ENCODE results near the gene MAP3K14. TPM values are rescaled to one million over a fixed set of nuclear protein-coding genes. Genes with fewer than 3 reads are reported as not detected.

MAP3K14 gene
- polyA plus RNA-seq, 1 of the 3 experiments (the other 2 are of a cell fraction): 11.9 TPM

GRCh38 chr17:45261577-45262515 lies 55.0 kb downstream of the MAP3K14 start, which contains the start of gene SPATA32:
Gene SPATA32, minus strand, starts transcription at chr17:45262094. Its CDS starts 78 bp downstream, at chr17:45262016.
- H3K4me1 ChIP-seq (ENCODE audit: control insufficient read depth in 1 of 2, insufficient read depth in 2 of 2, low read depth in 1 of 2, low read length in 1 of 2): peaks cover 0 to 9% of the 10 kb centered on the region in 2 experiments; a peak in 3 of 4 replicates
- H3K79me2 ChIP-seq (ENCODE audit: insufficient read depth): no peaks in the 10 kb centered on the region
- no peaks in the 10 kb centered on the region for H3K9me2 ChIP-seq
- H3K9ac ChIP-seq: no peak within 1 kb of the TSS
- no peaks in the 10 kb centered on the region for H3K9me3 ChIP-seq
- peaks cover 24 to 32% of the 10 kb centered on the region in 2 experiments for H3K36me3 ChIP-seq (replicated peaks in 1 of 2; ENCODE audit: control insufficient read depth in 1 of 2, insufficient read depth in 2 of 2, low read length in 1 of 2)
- H3F3A ChIP-seq (replicated peaks; ENCODE audit: insufficient read depth): peaks cover 41% of the 10 kb centered on the region
- H2AFZ ChIP-seq (ENCODE audit: low read depth): no peak within 1 kb of the TSS
- 75% methylated on average over 49 of the region's 68 CpGs for WGBS (ENCODE audit: low lambda C conversion rate)
- peak; percentile 71 for DNase-seq
- H3K4me2 ChIP-seq: no peak within 1 kb of the TSS
- ChIA-PET POLR2A (no interaction called here), CTCF (interaction anchor here (1.1 to 3.0 kb wide), 3 partner anchors 15 to 124 kb away, joined by 6 to 13 read pairs (median 8); no protein-coding TSS in a partner anchor)
- TF ChIP-seq NRF1 (IDR thresholded peaks at IDR 0.05; ENCODE audit: low read depth, low read length): 0 out of 2 replicates have a peak, but pooled peaks have one; percentile 24
- no peak for TF ChIP-seq POLR2AphosphoS5 (IDR thresholded peaks at IDR 0.05; ENCODE audit: low read depth, low read length)
- H3K27me3 ChIP-seq (ENCODE audit: insufficient read depth): no peaks in the 10 kb centered on the region
- no peak within 1 kb of the TSS; a peak in 1 of 4 replicates for H3K27ac ChIP-seq (ENCODE audit: low read depth in 2 of 2, low read length in 1 of 2)
- H4K20me1 ChIP-seq (ENCODE audit: insufficient read depth): peaks cover 36% of the 10 kb centered on the region
- peak within 1 kb of the TSS in 1 of 2 experiments; percentile 16; a peak in 1 of 4 replicates for H3K4me3 ChIP-seq (ENCODE audit: low read depth in 2 of 2, low read length in 1 of 2)

DNA sequence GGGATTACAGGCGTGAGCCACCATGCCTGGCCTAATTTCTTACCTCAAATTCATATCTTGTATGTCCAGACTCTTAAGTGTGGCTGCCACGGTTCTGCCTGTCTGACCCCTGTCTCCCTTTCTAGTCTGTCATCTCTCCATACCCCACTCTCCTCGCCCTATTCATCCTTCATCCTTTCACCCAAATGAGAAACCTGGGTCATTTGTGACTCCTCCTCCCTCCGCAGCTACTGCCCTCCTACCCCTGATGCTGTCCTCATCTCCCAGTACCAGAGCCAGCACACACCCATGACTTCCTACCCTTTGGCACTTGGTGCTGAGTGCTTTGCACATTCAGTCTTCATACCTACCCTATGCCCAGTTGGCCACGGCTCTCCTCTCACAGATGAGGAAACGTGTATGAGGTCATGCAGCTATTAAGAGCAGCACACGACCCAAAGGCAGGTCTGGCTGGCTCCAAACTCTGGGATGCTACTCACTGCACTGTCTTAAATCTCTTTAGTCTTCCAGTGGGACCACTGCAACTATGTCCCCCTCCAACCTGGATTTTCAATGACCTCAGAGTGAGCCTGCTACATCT lies 56.5 kb downstream of the MAP3K14 start:
- WGBS (ENCODE audit: low lambda C conversion rate): 87% methylated on average over 7 of the region's 7 CpGs
- CTCF ChIA-PET: interaction anchor here (0.8 to 2.3 kb wide), 6 partner anchors 9 to 125 kb away, joined by 3 to 8 read pairs (median 4); no protein-coding TSS in a partner anchor
- peaks cover 18 to 21% of the 10 kb centered on the region in 2 experiments for H3K36me3 ChIP-seq (replicated peaks in 1 of 2; ENCODE audit: control insufficient read depth in 1 of 2, insufficient read depth in 2 of 2, low read length in 1 of 2)
- no peaks in the 10 kb centered on the region for H3K79me2 ChIP-seq (ENCODE audit: insufficient read depth)
- H3K9me2 ChIP-seq: no peaks in the 10 kb centered on the region
- no peaks in the 10 kb centered on the region for H3K27me3 ChIP-seq (ENCODE audit: insufficient read depth)
- peaks cover 23% of the 10 kb centered on the region for H4K20me1 ChIP-seq (ENCODE audit: insufficient read depth)
- H2AFZ ChIP-seq (ENCODE audit: low read depth): no peak overlapping the region
- H3F3A ChIP-seq (replicated peaks; ENCODE audit: insufficient read depth): peaks cover 26% of the 10 kb centered on the region
- no peak overlapping the region for H3K4me3 ChIP-seq (ENCODE audit: low read depth in 2 of 2, low read length in 1 of 2)
- no peaks in the 10 kb centered on the region; a peak in 1 of 4 replicates for H3K4me1 ChIP-seq (ENCODE audit: control insufficient read depth in 1 of 2, insufficient read depth in 2 of 2, low read depth in 1 of 2, low read length in 1 of 2)
- no peak overlapping the region for H3K27ac ChIP-seq (ENCODE audit: low read depth in 2 of 2, low read length in 1 of 2)
- TF ChIP-seq EZH2phosphoT487 (IDR thresholded peaks at IDR 0.05; ENCODE audit: borderline replicate concordance, low read depth): no peak
- no peak for TF ChIP-seq MAX (IDR thresholded peaks at IDR 0.05; ENCODE audit: low read depth)
- no peak for TF ChIP-seq RCOR1 (IDR thresholded peaks at IDR 0.05; ENCODE audit: low read length)
- no peak for TF ChIP-seq MEF2A (IDR thresholded peaks at IDR 0.05; ENCODE audit: borderline replicate concordance, low read depth)
- no peak for TF ChIP-seq JUND (IDR thresholded peaks at IDR 0.05)
- TF ChIP-seq GABPA (IDR thresholded peaks at IDR 0.05; ENCODE audit: low read depth): no peak
- TF ChIP-seq RXRA (IDR thresholded peaks at IDR 0.05; ENCODE audit: borderline replicate concordance, low read depth): no peak
- no peak for TF ChIP-seq RFX5 (IDR thresholded peaks at IDR 0.05; ENCODE audit: low read length)
- TF ChIP-seq RAD21 (IDR thresholded peaks at IDR 0.05; ENCODE audit: low read length): no peak
- no peak for TF ChIP-seq ZBTB33 (IDR thresholded peaks at IDR 0.05; ENCODE audit: borderline replicate concordance, low read depth)
- TF ChIP-seq EP300 (IDR thresholded peaks at IDR 0.05; ENCODE audit: borderline replicate concordance in 1 of 2, low read depth in 1 of 2, low read length in 1 of 2): no peak
- no peak for TF ChIP-seq SMC3 (IDR thresholded peaks at IDR 0.05; ENCODE audit: low read depth, low read length)
- TF ChIP-seq CHD2 (IDR thresholded peaks at IDR 0.05; ENCODE audit: low read length, partially characterized antibody): no peak
- TF ChIP-seq NRF1 (IDR thresholded peaks at IDR 0.05; ENCODE audit: low read depth, low read length): no peak
- TF ChIP-seq NFIC (IDR thresholded peaks at IDR 0.05; ENCODE audit: borderline replicate concordance): no peak
- no peak for TF ChIP-seq GATA2 (CRISPR knock-in tag; IDR thresholded peaks at IDR 0.05)
- TF ChIP-seq TCF12 (IDR thresholded peaks at IDR 0.05): no peak
- TF ChIP-seq FOSL2 (IDR thresholded peaks at IDR 0.05; ENCODE audit: borderline replicate concordance, low read depth): no peak
- no peak overlapping the region for H3K9ac ChIP-seq
- no peak overlapping the region for H3K4me2 ChIP-seq
- no peaks in the 10 kb centered on the region for H3K9me3 ChIP-seq
- POLR2A ChIA-PET: no interaction called here
- no peak for DNase-seq

All from SK-N-SH (cell line).